ENCODE data around the gene CDC23.
A peak's percentile ranks its signal among the peaks of the same experiment; 100 is the strongest.
"Not testable (repeated sequence)": the region's sequence is repeated elsewhere in the genome, so short reads cannot be mapped to it uniquely, and the experiment has no call there.

Gene CDC23

GRCh38 chr5:138224712-138225111, 11.6 kb upstream of the CDC23 start:
- no peaks in the 10 kb centered on the region for H3K27me3 ChIP-seq (ENCODE audit: control insufficient read depth in 5 of 5, insufficient read depth in 4 of 5, low read length in 5 of 5)
- peaks cover 0 to 5% (median 0%) of the 10 kb centered on the region in 5 donors for H3K4me1 ChIP-seq (ENCODE audit: control insufficient read depth in 5 of 5, insufficient read depth in 5 of 5, low read length in 5 of 5)
- no peak overlapping the region for H3K27ac ChIP-seq (ENCODE audit: low read depth, low read length)
- H3K9ac ChIP-seq (ENCODE audit: low read length in 5 of 5): no peak overlapping the region
- peaks cover 0 to 14% (median 11%) of the 10 kb centered on the region in 5 donors for H3K9me3 ChIP-seq (ENCODE audit: control insufficient read depth in 5 of 5, low read length in 5 of 5)
- no peak overlapping the region for H3K4me3 ChIP-seq (ENCODE audit: low read depth in 1 of 5, low read length in 5 of 5)
- H3K36me3 ChIP-seq (ENCODE audit: control insufficient read depth in 5 of 5, insufficient read depth in 5 of 5, low read length in 5 of 5): no peaks in the 10 kb centered on the region

DNA sequence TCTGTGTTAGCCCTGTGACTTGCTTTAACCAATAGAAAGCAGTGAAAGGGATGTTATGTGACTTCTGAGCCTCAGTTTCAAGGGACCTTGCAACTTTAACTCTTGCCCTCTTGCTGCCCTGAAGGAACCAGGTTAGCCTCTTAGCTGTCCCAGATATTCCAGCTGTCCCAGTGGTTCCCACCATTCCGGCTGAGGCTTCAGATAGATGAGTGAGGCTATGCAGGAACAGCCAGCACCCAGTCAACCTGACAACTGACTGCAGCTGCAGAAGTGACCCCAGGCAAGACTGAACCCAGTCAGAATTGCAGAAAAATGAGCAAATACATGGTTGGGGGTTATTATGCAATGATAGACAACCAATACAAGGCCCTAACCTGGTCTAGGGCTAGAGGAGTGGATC, 10.4 kb upstream of the CDC23 start:
- Histone ChIP-seq H3K27me3 (ENCODE audit: control insufficient read depth in 5 of 5, insufficient read depth in 4 of 5, low read length in 5 of 5) (no peaks in the 10 kb centered on the region), H3K27ac (ENCODE audit: low read depth, low read length) (no peak overlapping the region), H3K9me3 (ENCODE audit: control insufficient read depth in 5 of 5, low read length in 5 of 5) (peaks cover 0 to 14% (median 11%) of the 10 kb centered on the region in 5 donors), H3K36me3 (ENCODE audit: control insufficient read depth in 5 of 5, insufficient read depth in 5 of 5, low read length in 5 of 5) (no peaks in the 10 kb centered on the region), H3K4me3 (ENCODE audit: low read depth in 1 of 5, low read length in 5 of 5) (no peak overlapping the region), H3K4me1 (ENCODE audit: control insufficient read depth in 5 of 5, insufficient read depth in 5 of 5, low read length in 5 of 5) (peaks cover 0 to 5% (median 0%) of the 10 kb centered on the region in 5 donors), H3K9ac (ENCODE audit: low read length in 5 of 5) (no peak overlapping the region)

- no peak overlapping the region for H3K27ac ChIP-seq (ENCODE audit: low read depth, low read length)
- peaks cover 0 to 19% (median 17%) of the 10 kb centered on the region in 5 donors for H3K4me1 ChIP-seq (ENCODE audit: control insufficient read depth in 5 of 5, insufficient read depth in 5 of 5, low read length in 5 of 5)
- H3K9me3 ChIP-seq (ENCODE audit: control insufficient read depth in 5 of 5, low read length in 5 of 5): no peaks in the 10 kb centered on the region
- H3K36me3 ChIP-seq (ENCODE audit: control insufficient read depth in 5 of 5, insufficient read depth in 5 of 5, low read length in 5 of 5): no peaks in the 10 kb centered on the region
- no peak overlapping the region for H3K9ac ChIP-seq (ENCODE audit: low read length in 5 of 5)
- no peak overlapping the region for H3K4me3 ChIP-seq (ENCODE audit: low read depth in 1 of 5, low read length in 5 of 5)
- H3K27me3 ChIP-seq (ENCODE audit: control insufficient read depth in 5 of 5, insufficient read depth in 4 of 5, low read length in 5 of 5): no peaks in the 10 kb centered on the region
Measured at GRCh38 chr5:138216799-138217198, 3.7 kb upstream of the CDC23 start.

- Histone ChIP-seq H3K9me3 (ENCODE audit: control insufficient read depth in 5 of 5, low read length in 5 of 5) (no peaks in the 10 kb centered on the region), H3K4me3 (ENCODE audit: low read depth in 1 of 5, low read length in 5 of 5) (peak overlapping the region; percentile 96 to 100 (median 100)), H3K27ac (ENCODE audit: low read depth, low read length) (peak overlapping the region; percentile 78), H3K27me3 (ENCODE audit: control insufficient read depth in 5 of 5, insufficient read depth in 4 of 5, low read length in 5 of 5) (no peaks in the 10 kb centered on the region), H3K36me3 (ENCODE audit: control insufficient read depth in 5 of 5, insufficient read depth in 5 of 5, low read length in 5 of 5) (peaks cover 0 to 4% (median 4%) of the 10 kb centered on the region in 5 donors), H3K4me1 (ENCODE audit: control insufficient read depth in 5 of 5, insufficient read depth in 5 of 5, low read length in 5 of 5) (peaks cover 0 to 22% (median 19%) of the 10 kb centered on the region in 5 donors), H3K9ac (ENCODE audit: low read length in 5 of 5) (peak overlapping the region; percentile 90 to 100 (median 99))
Measured at GRCh38 chr5:138212828-138213160, 329 bp downstream of the CDC23 start.

GRCh38 chr5:138210985-138211384, 2.1 kb downstream of the CDC23 start:
- no peak overlapping the region for H3K4me3 ChIP-seq (ENCODE audit: low read depth in 1 of 5, low read length in 5 of 5)
- peaks cover 4 to 6% (median 4%) of the 10 kb centered on the region in 5 donors for H3K36me3 ChIP-seq (ENCODE audit: control insufficient read depth in 5 of 5, insufficient read depth in 5 of 5, low read length in 5 of 5)
- no peak overlapping the region for H3K9ac ChIP-seq (ENCODE audit: low read length in 5 of 5)
- no peaks in the 10 kb centered on the region for H3K27me3 ChIP-seq (ENCODE audit: control insufficient read depth in 5 of 5, insufficient read depth in 4 of 5, low read length in 5 of 5)
- H3K27ac ChIP-seq (ENCODE audit: low read depth, low read length): no peak overlapping the region
- peaks cover 0 to 22% (median 19%) of the 10 kb centered on the region in 5 donors for H3K4me1 ChIP-seq (ENCODE audit: control insufficient read depth in 5 of 5, insufficient read depth in 5 of 5, low read length in 5 of 5)
- no peaks in the 10 kb centered on the region for H3K9me3 ChIP-seq (ENCODE audit: control insufficient read depth in 5 of 5, low read length in 5 of 5)

DNA sequence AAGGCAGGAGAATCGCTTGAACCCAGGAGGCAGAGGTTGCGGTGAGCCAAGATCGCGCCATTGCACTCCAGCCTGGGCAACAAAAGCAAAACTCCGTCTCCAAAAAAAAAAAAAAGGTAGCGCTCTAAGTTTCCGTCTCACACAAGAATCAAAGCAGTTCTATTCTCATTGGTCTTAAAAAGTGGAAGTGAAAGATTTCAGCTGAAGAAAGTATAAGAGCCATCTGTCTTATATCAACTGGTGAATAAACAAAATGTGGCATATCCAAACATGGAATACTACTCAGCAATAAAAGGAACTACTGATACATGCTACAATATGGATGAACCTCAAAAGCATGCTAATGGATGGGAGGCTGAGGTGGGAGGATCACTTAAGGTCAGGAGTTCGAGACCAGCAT, 19.3 kb downstream of the CDC23 start:
- not testable (repeated sequence) for H3K9me3 ChIP-seq (ENCODE audit: control insufficient read depth in 5 of 5, low read length in 5 of 5); H3K4me3 ChIP-seq (ENCODE audit: low read depth in 1 of 5, low read length in 5 of 5); H3K27me3 ChIP-seq (ENCODE audit: control insufficient read depth in 5 of 5, insufficient read depth in 4 of 5, low read length in 5 of 5); H3K9ac ChIP-seq (ENCODE audit: low read length in 5 of 5); H3K27ac ChIP-seq (ENCODE audit: low read depth, low read length)
- Histone ChIP-seq H3K36me3 (ENCODE audit: control insufficient read depth in 5 of 5, insufficient read depth in 5 of 5, low read length in 5 of 5) (peaks cover 30 to 68% (median 54%) of the 10 kb centered on the region in 5 donors), H3K4me1 (ENCODE audit: control insufficient read depth in 5 of 5, insufficient read depth in 5 of 5, low read length in 5 of 5) (peaks cover 0 to 11% (median 8%) of the 10 kb centered on the region in 5 donors)

GRCh38 chr5:138192826-138193225, 20.3 kb downstream of the CDC23 start:
- H3K4me1 ChIP-seq (ENCODE audit: control insufficient read depth in 5 of 5, insufficient read depth in 5 of 5, low read length in 5 of 5): peaks cover 0 to 11% (median 8%) of the 10 kb centered on the region in 5 donors
- H3K36me3 ChIP-seq (ENCODE audit: control insufficient read depth in 5 of 5, insufficient read depth in 5 of 5, low read length in 5 of 5): peaks cover 33 to 69% (median 56%) of the 10 kb centered on the region in 5 donors
- no peak overlapping the region for H3K4me3 ChIP-seq (ENCODE audit: low read depth in 1 of 5, low read length in 5 of 5)
- H3K9ac ChIP-seq (ENCODE audit: low read length in 5 of 5): no peak overlapping the region
- H3K27me3 ChIP-seq (ENCODE audit: control insufficient read depth in 5 of 5, insufficient read depth in 4 of 5, low read length in 5 of 5): no peaks in the 10 kb centered on the region
- H3K27ac ChIP-seq (ENCODE audit: low read depth, low read length): no peak overlapping the region
- H3K9me3 ChIP-seq (ENCODE audit: control insufficient read depth in 5 of 5, low read length in 5 of 5): no peaks in the 10 kb centered on the region

DNA sequence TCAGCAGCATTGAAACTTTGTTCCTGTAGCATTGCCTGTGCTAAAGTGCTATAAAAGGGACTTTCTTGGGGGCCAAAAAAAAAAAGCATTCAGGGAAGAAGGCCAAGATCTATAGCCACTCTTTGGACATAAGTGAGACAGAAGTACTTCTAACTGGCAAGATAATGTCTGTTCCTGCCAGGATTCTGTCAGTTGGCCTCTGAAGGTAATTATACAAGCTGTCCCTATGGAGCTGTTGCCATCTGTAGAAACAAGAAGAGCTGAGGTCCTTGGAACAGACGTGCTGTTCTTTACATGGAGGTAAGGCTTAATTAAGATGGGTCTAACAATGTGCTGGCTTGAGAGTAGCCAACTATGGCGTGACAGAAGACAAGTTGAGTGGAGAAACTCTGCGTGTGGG, 24.5 kb downstream of the CDC23 start:
- H3K9me3 ChIP-seq (ENCODE audit: control insufficient read depth in 5 of 5, low read length in 5 of 5): no peaks in the 10 kb centered on the region
- H3K27ac ChIP-seq (ENCODE audit: low read depth, low read length): no peak overlapping the region
- peaks cover 0 to 11% (median 8%) of the 10 kb centered on the region in 5 donors for H3K4me1 ChIP-seq (ENCODE audit: control insufficient read depth in 5 of 5, insufficient read depth in 5 of 5, low read length in 5 of 5)
- H3K27me3 ChIP-seq (ENCODE audit: control insufficient read depth in 5 of 5, insufficient read depth in 4 of 5, low read length in 5 of 5): no peaks in the 10 kb centered on the region
- H3K4me3 ChIP-seq (ENCODE audit: low read depth in 1 of 5, low read length in 5 of 5): no peak overlapping the region
- H3K9ac ChIP-seq (ENCODE audit: low read length in 5 of 5): no peak overlapping the region
- H3K36me3 ChIP-seq (ENCODE audit: control insufficient read depth in 5 of 5, insufficient read depth in 5 of 5, low read length in 5 of 5): peaks cover 45 to 93% (median 74%) of the 10 kb centered on the region in 5 donors

- Histone ChIP-seq H3K9me3 (ENCODE audit: control insufficient read depth in 5 of 5, low read length in 5 of 5) (no peaks in the 10 kb centered on the region), H3K36me3 (ENCODE audit: control insufficient read depth in 5 of 5, insufficient read depth in 5 of 5, low read length in 5 of 5) (peaks cover 31 to 75% (median 58%) of the 10 kb centered on the region in 5 donors), H3K27me3 (ENCODE audit: control insufficient read depth in 5 of 5, insufficient read depth in 4 of 5, low read length in 5 of 5) (no peaks in the 10 kb centered on the region), H3K27ac (ENCODE audit: low read depth, low read length) (no peak overlapping the region), H3K4me3 (ENCODE audit: low read depth in 1 of 5, low read length in 5 of 5) (no peak overlapping the region), H3K9ac (ENCODE audit: low read length in 5 of 5) (no peak overlapping the region), H3K4me1 (ENCODE audit: control insufficient read depth in 5 of 5, insufficient read depth in 5 of 5, low read length in 5 of 5) (no peaks in the 10 kb centered on the region)
Measured at GRCh38 chr5:138186002-138186447, 27.1 kb downstream of the CDC23 start.

DNA sequence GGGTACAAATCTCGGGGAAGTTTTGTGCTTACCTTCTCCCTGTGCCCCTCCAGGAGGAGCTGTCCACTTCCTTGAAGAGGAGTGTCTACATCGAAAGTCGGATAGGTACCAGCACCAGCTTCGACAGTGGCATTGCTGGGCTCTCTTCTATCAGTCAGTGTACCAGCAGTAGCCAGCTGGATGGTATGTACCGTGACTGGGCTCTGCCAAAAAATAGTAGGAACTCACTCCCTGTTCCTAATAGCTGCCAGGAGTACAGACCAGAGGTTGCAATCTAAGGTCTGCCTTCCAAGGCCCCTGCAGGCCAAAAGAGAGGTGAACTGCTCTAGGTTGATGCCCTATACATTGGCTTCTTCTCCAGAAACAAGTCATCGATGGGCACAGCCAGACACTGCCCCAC, 30.3 kb downstream of the CDC23 start:
- Histone ChIP-seq H3K9me3 (ENCODE audit: control insufficient read depth in 5 of 5, low read length in 5 of 5) (no peaks in the 10 kb centered on the region), H3K27me3 (ENCODE audit: control insufficient read depth in 5 of 5, insufficient read depth in 4 of 5, low read length in 5 of 5) (no peaks in the 10 kb centered on the region), H3K4me1 (ENCODE audit: control insufficient read depth in 5 of 5, insufficient read depth in 5 of 5, low read length in 5 of 5) (peaks cover 3 to 11% (median 8%) of the 10 kb centered on the region in 5 donors), H3K9ac (ENCODE audit: low read length in 5 of 5) (no peak overlapping the region), H3K4me3 (ENCODE audit: low read depth in 1 of 5, low read length in 5 of 5) (no peak overlapping the region), H3K36me3 (ENCODE audit: control insufficient read depth in 5 of 5, insufficient read depth in 5 of 5, low read length in 5 of 5) (peaks cover 15 to 45% (median 36%) of the 10 kb centered on the region in 5 donors), H3K27ac (ENCODE audit: low read depth, low read length) (no peak overlapping the region)
